Fibroblast of peridontal ligament (primary cell): ENCODE measurements around the gene FOXD4L1.
"Not testable (repeated sequence)": the region's sequence is repeated elsewhere in the genome, so short reads cannot be mapped to it uniquely, and the experiment has no call there.

Source experiments
- DNase-seq: peaks from one replicate; pipeline ENCODE4 v3.0.0-alpha.2; 2010; ENCODE audit errors: extremely low read depth

The FOXD4L1 gene

DNA sequence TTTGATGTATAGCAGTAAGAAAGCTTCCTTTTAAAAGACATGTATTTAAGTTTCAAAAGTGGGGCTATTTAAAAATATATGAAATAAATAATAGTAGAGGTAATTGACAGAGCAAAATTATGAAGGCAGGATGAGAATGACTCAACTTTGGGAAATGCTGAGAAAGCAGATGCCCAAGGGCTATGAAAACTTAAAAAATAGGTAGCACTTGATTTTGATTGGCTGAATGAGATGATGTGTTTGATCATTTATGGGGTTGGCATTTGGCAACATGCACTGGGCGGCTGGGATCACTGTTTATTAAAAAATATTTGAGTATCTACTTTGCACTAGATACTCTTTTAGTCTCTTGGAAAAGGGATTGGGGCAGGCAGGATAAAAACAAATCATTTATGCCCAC is 26.5 kb downstream of the FOXD4L1 start:
- DNase-seq: not testable (repeated sequence)

DNA sequence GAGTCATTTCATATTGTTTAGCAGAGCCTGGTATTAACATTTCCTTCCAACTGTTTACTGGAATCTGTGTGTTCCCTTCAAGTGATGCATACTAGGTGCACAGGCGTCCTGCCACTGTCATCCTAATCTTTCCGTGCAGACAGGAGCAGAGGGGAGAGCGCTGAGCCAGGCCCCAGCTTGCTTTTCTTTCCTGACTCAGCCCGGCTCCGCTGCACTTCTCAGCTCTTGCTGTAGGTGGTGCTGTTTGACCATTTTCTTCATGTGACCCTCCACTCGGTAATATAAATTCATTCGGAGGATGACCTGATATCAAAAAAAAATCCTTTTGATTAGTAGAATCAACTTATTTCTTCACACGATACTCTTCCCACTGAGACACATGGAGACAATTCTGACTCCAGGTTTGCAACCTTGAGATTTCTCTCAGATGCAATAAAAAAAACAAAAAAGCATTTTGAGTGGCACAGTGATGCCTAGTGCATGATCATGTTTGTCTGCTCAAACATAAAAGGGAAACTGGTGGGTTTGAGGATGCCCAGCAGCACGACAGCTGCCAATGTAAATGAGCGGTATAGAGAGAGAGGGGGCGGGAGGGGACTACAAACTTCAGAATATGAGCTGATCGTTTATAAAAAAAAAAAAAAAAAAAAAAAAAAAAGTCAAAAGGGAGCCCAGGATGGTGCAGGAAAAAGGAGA is 29.0 kb downstream of the FOXD4L1 start:
- not testable (repeated sequence) for DNase-seq

DNA sequence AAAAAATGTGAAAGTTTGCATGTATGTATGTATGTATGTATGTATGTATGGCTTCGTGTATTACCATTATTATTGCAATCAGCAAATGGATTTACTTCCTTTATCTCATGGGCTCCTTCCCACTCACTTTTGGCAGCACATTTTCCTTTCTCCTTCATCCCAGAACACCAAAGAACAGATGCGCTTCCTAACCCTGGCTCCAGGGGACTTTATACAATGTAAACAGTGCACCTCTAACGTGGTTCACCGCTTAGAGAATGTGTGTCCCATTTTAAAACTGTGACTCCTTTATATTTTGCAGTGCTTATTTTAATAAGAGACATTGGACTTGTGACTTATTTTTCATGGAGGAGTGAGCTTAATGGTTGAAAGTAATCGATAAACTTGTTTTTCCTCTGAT is 29.7 kb downstream of the FOXD4L1 start:
- not testable (repeated sequence) for DNase-seq

DNA sequence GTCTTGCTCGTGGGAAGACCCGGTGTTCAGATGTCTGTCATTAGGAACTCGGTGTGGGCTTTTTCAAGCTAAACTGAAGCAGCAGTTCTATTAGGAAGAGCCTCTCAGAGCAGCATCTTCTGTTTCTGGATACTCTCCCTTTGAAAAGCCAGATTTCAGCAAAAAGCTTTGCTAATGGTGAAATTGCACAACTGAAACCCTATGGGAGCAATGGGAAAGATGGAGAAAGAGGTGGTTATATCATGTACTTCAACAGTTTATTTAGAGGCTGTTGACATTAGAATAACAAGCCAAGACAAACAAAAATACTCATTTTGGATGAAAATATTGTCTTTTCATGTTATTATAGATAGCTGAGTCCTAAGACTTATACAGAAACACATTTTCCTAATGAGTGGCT is 30.4 kb downstream of the FOXD4L1 start:
- not testable (repeated sequence) for DNase-seq

DNA sequence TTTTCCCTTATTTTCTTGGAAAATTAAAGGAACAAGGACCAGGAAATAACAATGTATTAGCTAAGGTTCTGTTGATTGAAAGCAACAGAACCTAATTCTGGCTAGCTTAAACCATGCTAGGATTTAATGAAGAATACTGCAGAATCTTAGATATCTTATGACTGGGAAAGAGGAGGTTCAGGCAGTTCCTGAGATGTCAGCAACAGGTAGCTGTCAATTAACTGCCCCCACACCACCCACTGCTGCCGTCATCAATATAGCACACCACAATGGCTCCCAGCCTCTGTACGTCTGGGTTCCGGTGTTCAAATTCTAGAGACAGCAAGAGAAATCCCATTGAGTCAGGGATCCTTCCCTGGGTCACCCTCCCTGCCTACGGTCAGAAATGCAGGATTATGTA is 34.5 kb downstream of the FOXD4L1 start:
- DNase-seq: not testable (repeated sequence)

DNA sequence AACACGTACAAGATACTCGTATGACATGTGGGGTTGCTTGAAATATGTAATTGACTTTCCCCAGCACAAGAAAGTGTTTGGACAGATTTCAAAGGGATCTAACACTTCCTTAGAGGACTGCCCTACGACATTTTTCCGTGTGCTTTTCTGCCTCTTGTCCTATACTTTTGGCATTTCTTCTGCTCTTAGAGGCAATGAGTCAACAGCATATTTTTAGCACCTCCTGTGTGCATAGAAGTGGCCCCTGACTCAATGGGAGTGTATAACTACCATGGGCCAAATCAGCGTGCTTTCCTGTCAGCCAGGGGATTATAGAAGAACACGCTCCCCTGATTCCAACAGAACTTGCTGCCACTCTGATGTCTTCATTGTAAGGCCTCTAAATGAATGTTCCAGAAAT is 38.1 kb downstream of the FOXD4L1 start:
- not testable (repeated sequence) for DNase-seq

DNA sequence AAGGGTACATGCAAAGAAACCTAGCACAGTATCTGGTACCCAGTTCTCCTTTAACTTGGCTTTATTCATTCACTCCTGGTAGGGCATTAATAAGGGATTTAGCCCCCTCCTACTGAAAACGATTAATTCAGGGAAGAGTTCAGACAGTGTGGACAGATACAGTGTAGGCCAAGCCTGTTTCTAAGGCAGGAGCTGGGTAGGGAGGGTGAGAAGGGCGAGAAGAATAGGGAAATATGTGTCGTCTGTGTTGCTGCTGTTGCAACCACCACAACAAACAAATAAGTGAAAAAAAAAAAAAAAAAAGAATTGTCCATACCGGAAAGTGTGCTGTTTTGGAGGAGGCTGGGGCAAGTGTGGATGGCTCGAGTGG is 42.4 kb downstream of the FOXD4L1 start:
- not testable (repeated sequence) for DNase-seq

DNA sequence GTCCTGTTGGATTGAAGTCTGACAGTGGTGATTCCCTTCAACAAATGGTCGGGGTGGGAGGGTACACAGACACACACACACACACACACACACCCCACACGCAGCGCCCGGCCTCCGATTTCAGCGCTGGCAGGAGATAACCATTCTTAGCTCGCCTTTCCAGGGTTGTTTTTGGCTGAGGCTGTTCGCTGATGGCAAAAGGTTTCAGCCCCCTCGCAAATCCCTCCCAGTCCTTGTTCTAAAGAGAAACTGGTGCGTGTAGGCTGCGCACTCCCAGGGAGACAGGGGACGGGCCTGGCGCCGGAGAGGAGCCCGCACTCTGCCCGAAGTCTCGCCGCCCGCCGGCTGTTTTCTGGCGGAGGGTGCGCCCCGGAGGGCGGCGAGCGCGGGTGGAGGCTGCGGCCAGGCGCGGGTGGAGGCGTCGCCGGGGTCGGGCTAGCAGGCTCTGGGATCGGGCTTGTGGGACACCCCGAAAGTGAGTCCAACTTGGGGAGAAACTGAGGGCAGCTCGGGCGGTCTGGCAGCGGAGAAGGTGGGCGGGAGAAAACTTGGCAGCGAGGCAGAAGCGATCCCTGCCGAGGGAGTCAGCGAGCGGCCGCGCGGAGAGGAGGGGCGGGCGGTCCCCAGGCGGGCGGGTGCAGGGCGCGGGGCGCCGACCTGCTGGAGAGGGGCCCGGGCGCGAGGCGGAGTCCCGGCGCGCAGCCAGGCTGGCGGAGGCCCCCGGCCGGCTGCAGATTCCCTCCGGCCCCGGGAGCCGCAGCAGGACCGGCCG is 42.9 kb downstream of the FOXD4L1 start:
- peak; percentile 15 for DNase-seq

DNA sequence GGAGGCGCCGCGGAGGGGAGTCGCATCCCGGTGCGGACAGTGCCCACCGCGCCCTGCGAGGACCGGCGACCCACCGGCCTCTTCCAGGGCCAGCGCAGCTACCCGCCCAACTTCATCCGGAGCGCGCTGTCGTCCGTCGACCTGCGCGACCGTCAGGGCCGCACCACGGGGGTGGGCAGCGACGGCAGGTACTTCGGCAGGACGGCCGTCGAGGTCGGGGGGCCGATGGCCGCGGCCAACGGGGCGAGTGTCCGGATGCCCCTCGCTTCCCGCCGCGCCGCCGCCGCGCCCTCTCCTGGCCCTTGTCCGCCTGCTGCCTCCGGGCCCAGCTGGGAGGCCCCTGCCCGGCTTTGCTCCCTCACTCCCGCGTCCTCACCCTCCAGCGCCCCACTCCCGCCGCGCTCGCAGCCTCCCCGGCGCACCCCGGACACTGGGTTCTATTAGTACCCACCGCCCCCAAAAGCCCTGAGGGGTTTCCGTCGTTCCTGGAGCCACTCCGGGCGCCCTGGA is 43.6 kb downstream of the FOXD4L1 start:
- not testable (repeated sequence) for DNase-seq

DNA sequence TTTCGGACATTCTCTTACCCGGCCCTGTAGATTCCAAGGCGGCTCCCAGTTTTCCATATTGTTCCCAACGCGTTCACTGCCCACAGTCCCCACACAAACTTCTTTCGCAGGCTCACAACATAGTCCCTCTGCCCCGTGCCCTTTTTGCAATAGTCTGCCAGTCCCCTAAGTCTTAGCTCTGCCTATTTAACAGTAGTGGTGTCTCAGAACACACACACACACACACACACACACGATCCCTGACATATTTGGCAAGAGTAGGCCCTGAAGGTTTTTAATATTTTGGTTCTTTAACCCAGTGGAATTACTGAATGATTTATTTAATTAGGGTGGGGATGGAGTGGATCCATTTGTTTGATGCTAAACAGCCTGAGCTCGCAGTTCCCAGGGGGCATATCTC is 44.1 kb downstream of the FOXD4L1 start:
- not testable (repeated sequence) for DNase-seq
